WTC11 (cell line): ENCODE results near the gene DRP2. TPM values are rescaled to one million over a fixed set of nuclear protein-coding genes. Genes with fewer than 3 reads are reported as not detected.
A peak's percentile ranks its signal among the peaks of the same experiment; 100 is the strongest.

Source experiments
- ATAC-seq: fragments of 200-7000 bp; cut with Tn5 transposase; 2 replicates; pipeline ENCODE4 v1.10.0; 2021; ENCODE audit warnings: mild to moderate bottlenecking, moderate library complexity
- CTCF ChIA-PET: fragments of 300-600 bp; sonication (Branson Sonifier 250); formaldehyde crosslinking; loops from one replicate; lab custom pipeline; 2021; ENCODE audit warnings: antibody characterized with exemption; lab: Charles Lee
- POLR2A ChIA-PET: fragments of 350-600 bp; sonication (Branson Sonifier 250); formaldehyde crosslinking; loops from one replicate; lab custom pipeline; 2021; ENCODE audit warnings: antibody characterized with exemption; lab: Charles Lee
- DNase-seq: peaks from one replicate; pipeline ENCODE4 v3.0.0; 2021; ENCODE audit warnings: low spot score
- H3K27ac Mint-ChIP-seq: 2 replicates; pipeline ENCODE4 v1.8.0; 2021; ENCODE audit warnings: mixed read lengths
- H3K27me3 Mint-ChIP-seq: 2 replicates; pipeline ENCODE4 v1.8.0; 2021; ENCODE audit warnings: low read depth, mild to moderate bottlenecking, moderate library complexity, mixed read lengths
- H3K36me3 Mint-ChIP-seq: 2 replicates; pipeline ENCODE4 v1.8.0; 2021; ENCODE audit warnings: mixed read lengths
- H3K4me1 Mint-ChIP-seq: 2 replicates; pipeline ENCODE4 v1.8.0; 2022; ENCODE audit warnings: mixed read lengths
- H3K4me3 Mint-ChIP-seq: 2 replicates; pipeline ENCODE4 v1.8.0; 2021; ENCODE audit warnings: mild to moderate bottlenecking, moderate library complexity, mixed read lengths
- H3K9me3 Mint-ChIP-seq: 2 replicates; pipeline ENCODE4 v1.8.0; 2021; ENCODE audit warnings: mixed read lengths
- IRF1 ChIP-seq: sonication (generic); formaldehyde crosslinking; IDR thresholded peaks from 2 replicates; pipeline ENCODE4 v1.8.0; 2023; ENCODE audit warnings: missing genetic modification reagents
- MXD4 ChIP-seq: fragments of 250-450 bp; sonication (Bioruptor Pico); IDR thresholded peaks from 2 replicates; pipeline ENCODE4 v1.8.0; 2021; ENCODE audit warnings: mild to moderate bottlenecking, moderate library complexity, borderline replicate concordance
- NFE2L1 ChIP-seq: sonication (generic); formaldehyde crosslinking; IDR thresholded peaks from 2 replicates; pipeline ENCODE4 v1.8.1; 2023; ENCODE audit warnings: missing genetic modification reagents
- NR3C1 ChIP-seq: sonication (generic); formaldehyde crosslinking; conservative IDR thresholded peaks from 2 replicates; pipeline ENCODE4 v1.8.1; 2023; ENCODE audit warnings: low read depth, mild to moderate bottlenecking, missing genetic modification reagents
- PRDM15 ChIP-seq: sonication (generic); formaldehyde crosslinking; IDR thresholded peaks from 2 replicates; pipeline ENCODE4 v1.8.0; 2022; ENCODE audit warnings: missing genetic modification reagents
- TCF7 ChIP-seq: sonication (generic); formaldehyde crosslinking; IDR thresholded peaks from 2 replicates; pipeline ENCODE4 v1.8.0; 2022; ENCODE audit warnings: mild to moderate bottlenecking, low read depth, missing genetic modification reagents, moderate library complexity
- USF1 ChIP-seq: sonication (generic); formaldehyde crosslinking; IDR thresholded peaks from 2 replicates; pipeline ENCODE4 v1.8.0; 2022; ENCODE audit warnings: mild to moderate bottlenecking, missing genetic modification reagents
- USF2 ChIP-seq: sonication (generic); formaldehyde crosslinking; IDR thresholded peaks from 2 replicates; pipeline ENCODE4 v1.8.1; 2023; ENCODE audit warnings: mild to moderate bottlenecking, missing genetic modification reagents, moderate library complexity
- ZNF138 ChIP-seq: sonication (generic); formaldehyde crosslinking; conservative IDR thresholded peaks from 2 replicates; pipeline ENCODE4 v1.8.1; 2022; ENCODE audit warnings: mild to moderate bottlenecking, moderate library complexity, missing genetic modification reagents
- ZNF263 ChIP-seq: sonication (generic); formaldehyde crosslinking; IDR thresholded peaks from 2 replicates; pipeline ENCODE4 v1.8.1; 2022; ENCODE audit warnings: low read depth, mild to moderate bottlenecking, moderate library complexity, missing genetic modification reagents
- ZNF317 ChIP-seq: sonication (generic); formaldehyde crosslinking; IDR thresholded peaks from 2 replicates; pipeline ENCODE4 v1.8.1; 2023; ENCODE audit warnings: low read depth, mild to moderate bottlenecking, moderate library complexity, missing genetic modification reagents, borderline replicate concordance
- total RNA-seq: library from RNA; stranded (reverse); gene quantifications from 3 replicates; pipeline ENCODE4 v1.2.3, GENCODE V29; 2021
- TF ChIP-seq, protein P1 (sequence below): sonication (generic); formaldehyde crosslinking; IDR thresholded peaks from 2 replicates; pipeline ENCODE4 v1.8.0; 2022; ENCODE audit warnings: mild to moderate bottlenecking, missing genetic modification reagents
- TF ChIP-seq, protein P2 (sequence below): sonication (generic); formaldehyde crosslinking; conservative IDR thresholded peaks from 2 replicates; pipeline ENCODE4 v1.8.1; 2023; ENCODE audit warnings: mild to moderate bottlenecking, low read depth, missing genetic modification reagents, moderate library complexity
- TF ChIP-seq, protein P3 (sequence below): fragments of 200-600 bp; IDR thresholded peaks from 2 replicates; pipeline ENCODE4 v1.8.0; 2022; ENCODE audit warnings: antibody characterized with exemption

The DRP2 gene
- total RNA-seq, 1 experiment from 2014 or later: 0.52 TPM

- ATAC-seq (no peak), DNase-seq (no peak)
Measured at GRCh38 chrX:101287402-101287801, 67.8 kb downstream of the DRP2 start.

GRCh38 chrX:101290957-101291603 lies 71.5 kb downstream of the DRP2 start, which contains the start of gene TAF7L:
Gene TAF7L, minus strand, starts transcription at chrX:101291334. Its CDS starts 3,791 bp downstream, at chrX:101287543.
- H3K4me1 Mint-ChIP-seq: no peaks in the 10 kb centered on the region
- no peak within 1 kb of the TSS for H3K27ac Mint-ChIP-seq
- POLR2A ChIA-PET: no interaction called here
- peaks cover 2% of the 10 kb centered on the region; the same call in 1 of the 2 replicates for H3K36me3 Mint-ChIP-seq
- no peak within 1 kb of the TSS for H3K4me3 Mint-ChIP-seq
- peaks cover 27% of the 10 kb centered on the region for H3K27me3 Mint-ChIP-seq
- CTCF ChIA-PET: no interaction called here
- ATAC-seq (no peak), DNase-seq (no peak)
- H3K9me3 Mint-ChIP-seq: peaks cover 3% of the 10 kb centered on the region; the same call in 1 of the 2 replicates
- TF ChIP-seq, protein P1, sequence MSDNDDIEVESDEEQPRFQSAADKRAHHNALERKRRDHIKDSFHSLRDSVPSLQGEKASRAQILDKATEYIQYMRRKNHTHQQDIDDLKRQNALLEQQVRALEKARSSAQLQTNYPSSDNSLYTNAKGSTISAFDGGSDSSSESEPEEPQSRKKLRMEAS (CRISPR knock-in tag): no peak
- TF ChIP-seq USF1 (CRISPR knock-in tag) (no peak), MXD4 (CRISPR knock-in tag) (no peak), ZNF138 (CRISPR knock-in tag) (no peak), NFE2L1 (no peak), ZNF263 (no peak), USF2 (CRISPR knock-in tag) (no peak), NR3C1 (CRISPR knock-in tag) (no peak), TCF7 (CRISPR knock-in tag) (no peak), ZNF317 (CRISPR knock-in tag) (no peak), IRF1 (CRISPR knock-in tag) (no peak)
- TF ChIP-seq, protein P2, sequence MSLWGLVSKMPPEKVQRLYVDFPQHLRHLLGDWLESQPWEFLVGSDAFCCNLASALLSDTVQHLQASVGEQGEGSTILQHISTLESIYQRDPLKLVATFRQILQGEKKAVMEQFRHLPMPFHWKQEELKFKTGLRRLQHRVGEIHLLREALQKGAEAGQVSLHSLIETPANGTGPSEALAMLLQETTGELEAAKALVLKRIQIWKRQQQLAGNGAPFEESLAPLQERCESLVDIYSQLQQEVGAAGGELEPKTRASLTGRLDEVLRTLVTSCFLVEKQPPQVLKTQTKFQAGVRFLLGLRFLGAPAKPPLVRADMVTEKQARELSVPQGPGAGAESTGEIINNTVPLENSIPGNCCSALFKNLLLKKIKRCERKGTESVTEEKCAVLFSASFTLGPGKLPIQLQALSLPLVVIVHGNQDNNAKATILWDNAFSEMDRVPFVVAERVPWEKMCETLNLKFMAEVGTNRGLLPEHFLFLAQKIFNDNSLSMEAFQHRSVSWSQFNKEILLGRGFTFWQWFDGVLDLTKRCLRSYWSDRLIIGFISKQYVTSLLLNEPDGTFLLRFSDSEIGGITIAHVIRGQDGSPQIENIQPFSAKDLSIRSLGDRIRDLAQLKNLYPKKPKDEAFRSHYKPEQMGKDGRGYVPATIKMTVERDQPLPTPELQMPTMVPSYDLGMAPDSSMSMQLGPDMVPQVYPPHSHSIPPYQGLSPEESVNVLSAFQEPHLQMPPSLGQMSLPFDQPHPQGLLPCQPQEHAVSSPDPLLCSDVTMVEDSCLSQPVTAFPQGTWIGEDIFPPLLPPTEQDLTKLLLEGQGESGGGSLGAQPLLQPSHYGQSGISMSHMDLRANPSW: no peak

More at GRCh38 chrX:101287402-101287801, 67.8 kb downstream of the DRP2 start:
- Mint-ChIP-seq H3K9me3 (peaks cover 1% of the 10 kb centered on the region; the same call in 1 of the 2 replicates), H3K27me3 (peaks cover 16% of the 10 kb centered on the region), H3K4me3 (no peak overlapping the region), H3K27ac (no peak overlapping the region), H3K4me1 (no peaks in the 10 kb centered on the region), H3K36me3 (peaks cover 1% of the 10 kb centered on the region; the same call in 1 of the 2 replicates)
- POLR2A ChIA-PET: no interaction called here
- CTCF ChIA-PET: no interaction called here
- TF ChIP-seq, protein P3, sequence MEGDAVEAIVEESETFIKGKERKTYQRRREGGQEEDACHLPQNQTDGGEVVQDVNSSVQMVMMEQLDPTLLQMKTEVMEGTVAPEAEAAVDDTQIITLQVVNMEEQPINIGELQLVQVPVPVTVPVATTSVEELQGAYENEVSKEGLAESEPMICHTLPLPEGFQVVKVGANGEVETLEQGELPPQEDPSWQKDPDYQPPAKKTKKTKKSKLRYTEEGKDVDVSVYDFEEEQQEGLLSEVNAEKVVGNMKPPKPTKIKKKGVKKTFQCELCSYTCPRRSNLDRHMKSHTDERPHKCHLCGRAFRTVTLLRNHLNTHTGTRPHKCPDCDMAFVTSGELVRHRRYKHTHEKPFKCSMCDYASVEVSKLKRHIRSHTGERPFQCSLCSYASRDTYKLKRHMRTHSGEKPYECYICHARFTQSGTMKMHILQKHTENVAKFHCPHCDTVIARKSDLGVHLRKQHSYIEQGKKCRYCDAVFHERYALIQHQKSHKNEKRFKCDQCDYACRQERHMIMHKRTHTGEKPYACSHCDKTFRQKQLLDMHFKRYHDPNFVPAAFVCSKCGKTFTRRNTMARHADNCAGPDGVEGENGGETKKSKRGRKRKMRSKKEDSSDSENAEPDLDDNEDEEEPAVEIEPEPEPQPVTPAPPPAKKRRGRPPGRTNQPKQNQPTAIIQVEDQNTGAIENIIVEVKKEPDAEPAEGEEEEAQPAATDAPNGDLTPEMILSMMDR: 0 out of 2 replicates have a peak, but pooled peaks have one; percentile 14
- TF ChIP-seq USF2 (CRISPR knock-in tag) (no peak), PRDM15 (CRISPR knock-in tag) (no peak)
